NOMO-1 treated with dmso at 0.1 percent for 144 hours (cell line): ENCODE results near the gene GSTA1.
A peak's percentile ranks its signal among the peaks of the same experiment; 100 is the strongest.
"Not testable (repeated sequence)": the region's sequence is repeated elsewhere in the genome, so short reads cannot be mapped to it uniquely, and the experiment has no call there.

Experiments
- DNase-seq: peaks from one replicate; lab custom pipeline; 2025; ENCODE audit not compliant: unreplicated experiment; lab: John Stamatoyannopoulos, UW

The GSTA1 gene

DNA sequence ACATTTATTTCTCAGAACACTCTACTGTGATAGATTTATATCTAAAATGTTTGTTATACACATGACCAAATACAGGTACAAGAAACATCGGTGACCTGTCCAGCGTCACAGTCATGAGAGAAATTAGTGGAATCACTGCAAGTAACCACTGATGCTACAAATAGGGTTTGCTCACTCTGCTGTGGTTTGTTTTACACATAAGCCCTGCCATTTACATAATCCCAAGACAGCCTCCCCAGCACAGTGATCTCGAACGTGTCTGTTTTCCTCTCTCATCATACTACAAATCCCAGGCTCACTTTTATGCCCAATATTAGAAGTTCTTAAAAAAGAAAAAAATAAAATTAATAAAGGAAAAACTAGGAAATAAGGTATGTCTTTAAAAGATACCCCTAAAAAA lies 6.2 kb upstream of the GSTA1 start:
- not testable (repeated sequence) for DNase-seq

DNA sequence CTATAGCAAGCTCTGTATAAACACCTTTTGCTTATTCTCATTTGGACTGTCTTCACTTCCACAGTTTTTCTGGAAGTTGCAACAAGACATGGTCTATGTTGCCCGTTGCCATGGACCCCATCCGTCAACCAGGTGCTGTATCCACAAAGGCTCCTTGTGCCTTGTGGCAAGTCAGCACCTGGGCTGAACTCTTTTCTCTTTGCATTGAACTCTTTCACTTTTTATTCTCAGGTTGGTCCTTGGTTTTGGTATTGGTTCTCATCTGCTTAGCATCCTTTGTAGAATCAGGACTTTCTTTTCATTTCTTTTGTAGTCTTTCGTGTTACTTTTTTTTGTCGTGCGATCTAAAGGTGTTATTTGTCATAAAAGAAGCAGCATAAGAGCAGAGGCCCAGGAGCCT lies 5.0 kb upstream of the GSTA1 start:
- no peak for DNase-seq

DNA sequence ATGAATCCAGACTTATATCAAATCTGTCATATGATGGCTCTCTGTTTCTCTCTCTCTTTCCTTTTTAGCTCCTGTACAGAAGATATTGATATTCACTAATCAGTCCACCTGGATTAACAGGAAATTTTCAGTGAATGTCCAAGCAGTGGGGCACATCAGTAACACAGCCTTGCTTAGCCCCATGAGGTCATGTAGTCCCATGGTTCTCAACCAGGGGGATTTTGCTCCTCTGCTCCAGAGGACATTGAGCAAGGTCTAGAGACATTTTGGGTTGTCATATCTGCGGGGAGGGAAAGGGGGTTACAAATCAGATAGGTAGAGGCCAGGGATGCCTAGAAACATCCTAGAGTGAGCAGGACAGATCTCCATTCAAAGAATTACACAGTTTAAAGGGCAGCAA lies 810 bp downstream of the GSTA1 start:
- DNase-seq, result no peak

DNA sequence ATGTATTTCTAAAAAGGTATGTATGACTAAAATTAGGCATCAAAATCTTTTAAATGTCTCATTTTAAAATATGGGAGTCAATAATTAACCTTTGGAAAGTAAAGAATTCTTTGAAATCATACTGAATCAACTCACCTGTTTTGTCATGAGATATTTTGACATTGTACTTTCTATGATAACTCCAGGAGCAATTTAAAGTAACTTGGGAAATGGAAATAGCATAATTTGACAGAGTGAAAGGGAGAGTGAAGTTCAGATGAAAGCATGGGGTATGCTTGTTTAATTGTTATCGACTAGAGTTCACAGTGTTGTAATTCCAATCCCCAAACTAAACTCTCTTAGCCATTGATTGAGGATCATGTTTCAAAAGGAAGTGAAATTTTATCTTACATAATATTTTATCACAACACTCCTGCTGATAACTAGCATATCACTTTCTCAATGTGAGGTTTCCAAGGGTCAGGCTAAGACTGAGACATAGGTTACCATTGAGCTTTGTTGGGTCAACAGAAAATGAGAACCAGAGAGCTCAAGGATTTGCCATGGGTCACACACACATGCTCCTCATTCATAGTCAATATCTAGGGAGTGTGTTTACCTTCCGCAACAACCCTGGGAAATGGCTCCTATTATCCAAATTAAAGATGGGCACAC lies 2.3 kb downstream of the GSTA1 start:
- DNase-seq, result no peak

DNA sequence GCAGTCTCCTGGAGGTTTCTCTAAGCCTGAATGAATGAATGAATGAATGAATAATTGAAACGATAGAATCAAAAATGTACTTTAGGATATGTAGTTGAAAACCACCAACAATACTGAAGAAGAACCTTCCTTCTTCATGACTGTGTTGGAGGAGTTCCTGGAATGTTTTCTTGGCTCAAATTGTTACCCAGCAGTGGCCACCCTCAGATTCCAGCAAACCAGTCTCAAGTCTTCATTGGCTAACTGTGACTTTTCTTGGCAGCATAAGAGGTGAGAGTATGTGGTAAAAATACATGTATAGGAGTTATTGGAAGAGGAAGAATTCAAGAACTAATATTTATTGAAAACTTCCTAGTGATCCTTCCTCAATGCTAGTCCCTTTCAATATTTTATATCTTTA lies 4.3 kb downstream of the GSTA1 start:
- not testable (repeated sequence) for DNase-seq

DNA sequence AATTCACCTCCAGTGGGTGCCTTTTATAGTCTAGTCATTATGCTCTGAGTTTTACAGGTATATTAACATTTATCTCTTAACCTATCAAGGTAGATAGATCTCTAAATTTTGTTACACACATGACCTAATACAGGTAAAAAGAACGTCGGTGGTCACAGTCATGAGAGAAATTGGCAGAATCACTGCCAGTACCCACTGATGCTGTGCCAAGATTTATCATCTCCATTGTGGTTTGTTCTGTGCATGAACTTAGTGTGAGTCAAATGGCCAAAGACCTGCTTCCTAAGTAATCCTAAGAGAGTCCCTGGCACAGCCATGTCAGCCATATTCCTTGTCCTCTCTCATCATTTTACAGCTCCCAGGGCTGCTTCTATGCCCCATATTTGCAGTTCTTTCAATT lies 9.2 kb downstream of the GSTA1 start:
- not testable (repeated sequence) for DNase-seq

DNA sequence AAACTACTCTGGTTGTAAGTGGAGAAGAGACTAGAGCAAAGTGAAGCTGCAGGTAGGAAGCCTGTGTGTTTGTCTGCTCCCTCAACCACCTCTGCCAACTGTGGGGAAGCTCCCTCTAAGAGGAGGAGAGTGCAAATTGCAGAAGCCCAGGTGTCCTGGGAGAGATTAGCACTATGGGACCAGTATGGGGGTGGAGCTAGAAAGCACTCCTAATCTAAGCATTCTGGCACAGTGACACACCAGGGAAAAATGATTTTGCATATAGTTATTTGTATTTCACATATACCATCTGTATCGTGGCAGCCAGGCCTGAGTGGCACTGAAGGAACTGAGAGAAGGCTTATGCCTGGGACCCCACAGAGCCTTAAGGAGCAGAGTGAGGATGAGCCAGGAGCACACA lies 12.8 kb downstream of the GSTA1 start:
- no peak for DNase-seq

DNA sequence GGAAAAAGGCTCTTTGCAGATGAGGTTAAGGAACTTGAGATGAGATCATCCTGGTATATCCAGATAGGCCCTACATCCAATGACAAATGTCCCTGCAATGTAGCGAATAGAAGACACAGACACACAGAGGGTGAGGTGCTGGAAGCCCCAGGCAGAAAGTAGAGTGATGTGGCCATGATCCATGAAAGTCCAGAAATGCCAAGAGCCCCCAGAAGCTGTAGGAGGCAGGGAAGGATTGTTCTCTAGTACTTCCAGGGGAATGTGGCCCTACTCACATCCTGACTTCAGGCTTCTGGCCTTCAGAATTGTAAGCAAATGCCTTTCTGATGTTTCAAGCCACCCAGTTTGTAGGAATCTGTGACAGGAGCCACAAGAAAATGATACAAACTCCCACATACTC lies 14.0 kb downstream of the GSTA1 start:
- not testable (repeated sequence) for DNase-seq

DNA sequence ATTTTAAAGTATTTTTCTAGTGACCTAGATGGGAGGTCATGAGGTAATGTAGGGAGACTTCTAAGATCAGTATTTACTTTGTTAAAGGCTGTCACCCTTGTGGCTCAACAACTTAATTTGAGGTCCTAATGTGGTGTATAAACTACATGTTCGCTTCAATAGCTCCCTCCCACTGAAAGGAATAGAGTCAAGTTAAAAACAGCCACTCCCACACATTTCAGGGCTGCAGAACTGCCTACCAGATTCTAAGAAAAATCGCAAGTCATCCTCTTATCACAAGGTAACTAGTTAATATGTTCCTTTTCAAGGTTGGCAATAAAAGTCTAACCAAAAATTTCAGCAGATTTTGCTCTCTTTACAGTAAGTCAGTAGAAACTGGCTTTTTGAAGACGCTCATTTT lies 15.1 kb downstream of the GSTA1 start:
- no peak for DNase-seq

DNA sequence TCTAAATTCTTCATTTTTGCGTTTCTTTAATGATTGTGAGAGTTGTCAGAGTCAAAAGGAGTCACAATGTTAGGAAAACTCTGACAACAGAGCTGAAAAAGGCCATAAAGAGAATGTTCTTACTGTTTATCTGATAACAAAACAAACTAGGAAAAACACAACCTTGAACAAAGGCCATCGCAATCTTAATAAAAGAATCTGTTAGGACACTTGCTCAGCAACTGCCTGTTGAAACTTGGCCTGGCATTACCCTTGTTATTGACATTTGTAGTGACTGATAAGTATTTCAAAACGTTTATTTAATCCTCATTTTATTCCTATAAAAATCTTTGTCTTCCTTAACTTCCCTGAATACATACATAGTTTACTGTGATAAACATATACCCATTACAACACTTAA lies 15.7 kb downstream of the GSTA1 start:
- no peak for DNase-seq

DNA sequence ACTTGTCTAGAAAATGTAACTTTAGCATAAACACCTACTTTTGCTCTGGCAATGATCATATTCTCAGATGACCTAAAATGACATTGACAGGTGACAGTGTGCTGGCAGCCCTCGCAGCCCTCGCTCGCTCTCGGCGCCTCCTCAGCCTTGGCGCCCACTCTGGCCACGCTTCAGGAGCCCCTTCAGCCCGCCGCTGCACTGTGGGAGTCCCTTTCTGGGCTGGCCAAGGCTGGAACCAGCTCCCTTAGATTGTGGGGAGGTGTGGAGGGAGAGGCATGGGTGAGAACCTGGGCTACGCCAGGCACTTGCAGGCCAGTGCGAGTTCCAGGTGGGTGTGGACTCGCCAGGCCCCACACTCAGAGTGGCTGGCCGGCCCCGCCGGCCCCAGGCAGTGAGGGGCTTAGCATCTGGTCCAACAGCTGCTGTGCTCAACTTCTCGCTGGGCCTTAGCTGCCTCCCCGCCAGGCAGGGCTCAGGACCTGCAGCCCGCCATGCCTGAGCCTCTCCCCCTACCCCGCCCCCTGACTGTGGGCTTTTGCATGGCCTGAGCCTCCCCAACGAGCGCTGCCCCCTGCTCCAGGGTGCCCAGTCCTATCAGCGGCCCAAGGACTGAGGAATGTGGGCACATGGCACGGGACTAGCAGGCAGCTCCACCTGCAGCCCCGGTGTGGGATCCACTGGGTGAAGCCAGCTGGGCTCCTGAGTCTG lies 17.2 kb downstream of the GSTA1 start:
- DNase-seq, result no peak

DNA sequence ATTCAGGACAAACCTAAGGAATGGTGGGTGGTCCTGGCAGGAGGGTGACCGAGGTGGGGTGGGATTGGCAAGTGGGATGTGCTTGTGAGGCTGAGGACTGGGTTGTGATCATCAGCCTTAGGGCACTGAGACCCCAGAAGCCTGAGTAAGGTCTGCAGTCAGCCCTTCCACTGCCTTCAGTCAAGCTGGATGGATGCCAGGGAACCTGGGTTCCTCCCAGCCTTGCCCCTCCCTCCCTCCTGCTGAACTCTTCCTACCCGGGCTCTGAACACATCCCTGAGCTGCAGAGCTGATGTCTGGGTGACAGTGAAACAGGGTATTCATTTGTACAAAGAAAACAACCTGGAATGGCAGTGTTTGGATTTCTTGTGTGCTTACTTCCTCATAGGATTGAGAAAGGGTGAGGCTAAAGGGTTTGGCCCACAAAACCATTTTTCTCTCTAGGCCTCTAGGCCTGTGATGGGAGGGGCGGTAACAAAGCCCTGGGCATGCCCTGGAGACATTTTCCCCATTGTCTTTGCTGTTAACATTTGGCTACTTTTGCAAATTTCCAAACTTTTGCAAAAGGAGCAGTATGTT lies 20.8 kb downstream of the GSTA1 start:
- not testable (repeated sequence) for DNase-seq

DNA sequence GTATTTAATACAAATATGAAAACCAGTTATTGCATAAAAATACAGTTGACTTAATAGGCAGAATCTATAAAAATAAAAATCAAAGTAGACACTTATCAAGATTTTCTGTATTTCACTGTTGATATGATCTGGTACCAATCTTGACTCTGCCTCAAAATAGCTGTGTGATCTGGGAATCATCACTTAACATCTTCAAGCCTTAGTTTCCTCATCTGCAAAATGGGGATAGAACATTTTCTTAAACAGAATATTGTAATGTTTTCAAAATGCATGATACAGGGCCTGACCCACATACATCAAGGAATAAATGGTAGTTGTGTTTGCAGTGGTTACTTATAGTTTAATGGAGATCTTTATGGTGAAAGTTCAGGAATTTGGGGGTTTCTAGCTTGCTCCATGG lies 21.4 kb downstream of the GSTA1 start:
- not testable (repeated sequence) for DNase-seq

DNA sequence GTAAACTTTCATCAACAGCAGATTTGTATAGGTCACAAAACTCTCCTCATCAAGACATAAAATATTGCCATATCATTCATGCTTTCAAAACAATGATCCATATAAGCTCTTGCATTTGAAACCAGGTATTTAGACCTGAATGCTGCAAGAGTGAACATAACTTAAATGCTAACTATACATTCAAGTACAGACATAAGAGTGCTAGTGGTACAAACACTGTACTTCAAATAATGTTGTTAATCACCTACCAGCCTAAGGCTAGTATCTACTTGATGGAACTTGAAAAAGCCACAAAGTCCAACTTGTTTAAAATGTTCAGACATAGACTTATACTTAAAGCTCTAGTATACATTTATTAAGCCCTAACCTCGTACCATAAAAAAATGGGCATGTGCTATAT lies 24.4 kb downstream of the GSTA1 start:
- no peak for DNase-seq

DNA sequence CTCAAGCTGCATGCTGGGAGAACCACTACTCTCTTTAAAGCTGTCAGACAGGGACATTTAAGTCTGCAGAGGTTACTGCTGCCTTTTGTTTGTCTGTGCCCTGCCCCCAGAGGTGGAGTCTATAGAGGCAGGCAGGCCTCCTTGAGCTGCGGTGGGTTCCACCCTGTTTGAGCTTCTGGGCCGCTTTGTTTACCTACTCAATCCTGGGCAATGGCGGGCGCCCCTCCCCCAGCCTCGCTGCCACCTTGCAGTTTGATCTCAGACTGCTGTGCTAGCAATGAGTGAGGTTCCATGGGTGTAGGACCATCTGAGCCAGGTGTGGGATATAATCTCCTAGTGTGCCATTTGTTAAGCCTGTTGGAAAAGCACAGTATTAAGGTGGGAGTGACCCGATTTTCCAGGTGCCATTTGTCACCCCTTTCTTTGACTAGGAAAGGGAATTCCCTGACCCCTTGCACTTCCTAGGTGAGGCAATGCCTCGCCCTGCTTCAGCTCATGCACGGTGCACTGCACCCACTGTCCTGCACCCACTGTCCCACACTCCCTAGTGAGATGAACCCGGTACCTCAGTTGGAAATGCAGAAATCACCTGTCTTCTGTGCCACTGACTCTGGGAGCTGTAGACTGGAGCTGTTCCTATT lies 26.8 kb downstream of the GSTA1 start:
- not testable (repeated sequence) for DNase-seq

DNA sequence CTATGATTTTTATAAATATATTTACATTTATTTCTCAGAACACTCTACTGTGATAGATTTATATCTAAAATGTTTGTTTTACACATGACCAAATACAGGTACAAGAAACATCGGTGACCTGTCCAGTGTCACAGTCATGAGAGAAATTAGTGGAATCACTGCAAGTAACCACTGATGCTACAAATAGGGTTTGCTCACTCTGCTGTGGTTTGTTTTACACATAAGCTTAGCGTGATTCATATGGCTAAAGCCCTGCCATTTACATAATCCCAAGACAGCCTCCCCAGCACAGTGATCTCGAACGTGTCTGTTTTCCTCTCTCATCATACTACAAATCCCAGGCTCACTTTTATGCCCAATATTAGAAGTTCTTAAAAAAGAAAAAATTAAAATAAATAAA lies 34.2 kb downstream of the GSTA1 start:
- DNase-seq, result not testable (repeated sequence)

DNA sequence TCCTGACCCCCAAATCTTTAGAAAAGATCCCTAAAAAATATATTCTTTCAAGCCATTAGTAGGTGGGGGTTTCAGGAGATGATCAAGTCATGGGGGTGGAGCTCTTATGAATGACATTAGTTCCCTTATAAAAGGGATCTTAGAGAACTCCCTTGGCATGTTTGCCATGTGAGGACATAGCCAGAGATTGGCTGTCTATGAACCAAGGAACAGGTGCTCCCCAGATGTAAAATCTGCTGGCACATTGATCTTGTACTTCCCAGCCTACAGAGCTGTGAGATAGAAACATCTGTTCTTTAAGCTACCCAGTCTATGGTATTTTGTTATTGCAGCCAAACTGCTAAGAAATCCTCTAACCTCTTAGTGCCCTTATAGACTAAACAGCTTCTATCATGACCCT lies 36.0 kb downstream of the GSTA1 start:
- not testable (repeated sequence) for DNase-seq

DNA sequence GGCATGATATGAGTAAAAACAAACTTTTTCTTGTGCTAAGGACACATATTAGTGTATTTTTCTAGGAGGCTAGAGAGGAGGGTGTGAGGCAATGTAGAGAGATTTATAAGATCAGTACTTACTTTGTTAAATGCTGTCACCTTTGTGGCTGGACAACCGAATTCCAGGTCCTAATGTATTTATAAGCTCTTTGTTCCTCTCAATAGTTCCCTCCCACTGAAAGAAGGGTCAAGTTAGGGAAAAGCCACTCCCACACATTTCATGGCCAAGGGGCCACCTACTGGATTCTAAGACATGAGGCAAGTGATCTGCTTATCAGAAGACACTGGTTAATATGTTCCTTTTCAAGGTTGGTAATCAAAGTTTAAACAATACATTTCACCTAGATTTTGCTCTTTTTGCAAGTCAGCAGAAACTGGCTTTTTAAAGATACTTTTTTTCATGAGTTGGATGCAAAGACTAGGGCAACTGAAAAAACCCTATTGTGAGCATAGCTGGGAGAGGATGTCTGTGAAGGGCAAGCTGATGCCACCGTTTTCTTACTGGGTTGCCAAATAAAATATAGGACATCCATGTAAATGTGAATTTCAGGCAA lies 40.2 kb downstream of the GSTA1 start, which contains the start of gene GSTA2:
GSTA2 (minus strand) TSS at position 154 of the 595 bp plus-strand sequence. CDS start 5,528 bp downstream, outside the sequence.
- not testable (repeated sequence) for DNase-seq

DNA sequence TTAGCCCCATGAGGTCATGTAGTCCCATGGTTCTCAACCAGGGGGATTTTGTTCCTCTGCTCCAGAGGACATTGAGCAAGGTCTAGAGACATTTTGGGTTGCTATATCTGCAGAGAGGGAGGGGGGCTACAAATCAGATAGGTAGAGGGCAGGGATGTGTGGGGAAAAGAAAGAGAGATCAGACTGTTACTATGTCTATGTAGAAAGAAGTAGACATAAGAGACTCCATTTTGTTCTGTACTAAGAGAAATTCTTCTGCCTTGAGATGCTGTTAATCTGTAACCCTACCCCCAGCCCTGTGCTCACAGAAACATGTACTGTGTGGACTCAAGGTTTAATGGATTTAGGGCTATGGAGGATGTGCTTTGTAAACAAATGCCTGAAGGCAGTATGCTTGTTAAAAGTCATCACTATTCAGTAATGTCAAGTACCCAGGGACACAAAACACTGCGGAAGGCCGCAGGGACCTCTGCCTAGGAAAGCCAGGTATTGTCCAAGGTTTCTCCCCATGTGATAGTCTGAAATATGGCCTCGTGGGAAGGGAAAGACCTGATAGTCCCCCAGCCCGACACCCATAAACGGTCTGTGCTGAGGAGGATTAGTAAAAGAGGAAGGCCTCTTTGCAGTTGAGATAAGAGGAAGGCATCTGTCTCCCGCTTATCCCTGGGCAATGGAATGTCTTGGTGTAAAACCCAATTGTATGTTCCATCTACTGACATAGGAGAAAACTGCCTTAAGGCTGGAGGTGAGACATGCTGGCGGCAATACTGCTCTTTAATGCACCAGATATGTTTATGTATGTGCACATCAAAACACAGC lies 41.7 kb downstream of the GSTA1 start:
- not testable (repeated sequence) for DNase-seq

DNA sequence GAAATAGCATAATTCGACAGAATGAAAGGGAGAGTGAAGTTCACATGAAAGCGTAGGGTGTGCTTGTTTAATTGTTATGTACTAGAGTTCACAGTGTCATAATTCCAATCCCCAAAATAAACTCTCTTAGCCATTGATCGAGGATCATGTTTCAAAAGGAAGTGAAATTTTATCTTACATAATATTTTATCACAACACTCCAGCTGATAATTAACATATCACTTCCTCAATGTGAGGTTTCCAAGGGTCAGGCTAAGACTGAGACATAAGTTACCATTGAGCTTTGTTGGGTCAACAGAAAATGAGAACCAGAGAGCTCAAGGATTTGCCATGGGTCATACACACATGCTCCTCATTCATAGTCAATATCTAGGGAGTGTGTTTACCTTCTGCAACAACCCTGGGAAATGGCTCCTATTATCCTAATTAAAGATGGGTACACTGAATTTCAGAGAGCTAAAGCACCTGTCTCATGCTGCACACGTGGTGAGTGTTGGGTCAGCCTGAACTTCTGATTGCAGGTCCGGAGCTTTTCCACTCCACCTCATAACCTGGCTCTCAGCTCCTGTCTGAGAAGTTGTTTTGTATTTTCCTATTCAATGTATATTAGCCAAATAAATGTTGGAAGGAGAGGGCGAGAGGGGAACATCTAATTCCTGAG lies 43.4 kb downstream of the GSTA1 start:
- DNase-seq, result peak; percentile 8
